ENCODE data around the gene PARD3. TPM values are rescaled to one million over a fixed set of nuclear protein-coding genes. Genes with fewer than 3 reads are reported as not detected.
"Not testable (repeated sequence)": the region's sequence is repeated elsewhere in the genome, so short reads cannot be mapped to it uniquely, and the experiment has no call there.

The PARD3 gene
- total RNA-seq, 3 donors from 2014 or later = 48.2 to 93.7 (median 60.6) TPM

DNA sequence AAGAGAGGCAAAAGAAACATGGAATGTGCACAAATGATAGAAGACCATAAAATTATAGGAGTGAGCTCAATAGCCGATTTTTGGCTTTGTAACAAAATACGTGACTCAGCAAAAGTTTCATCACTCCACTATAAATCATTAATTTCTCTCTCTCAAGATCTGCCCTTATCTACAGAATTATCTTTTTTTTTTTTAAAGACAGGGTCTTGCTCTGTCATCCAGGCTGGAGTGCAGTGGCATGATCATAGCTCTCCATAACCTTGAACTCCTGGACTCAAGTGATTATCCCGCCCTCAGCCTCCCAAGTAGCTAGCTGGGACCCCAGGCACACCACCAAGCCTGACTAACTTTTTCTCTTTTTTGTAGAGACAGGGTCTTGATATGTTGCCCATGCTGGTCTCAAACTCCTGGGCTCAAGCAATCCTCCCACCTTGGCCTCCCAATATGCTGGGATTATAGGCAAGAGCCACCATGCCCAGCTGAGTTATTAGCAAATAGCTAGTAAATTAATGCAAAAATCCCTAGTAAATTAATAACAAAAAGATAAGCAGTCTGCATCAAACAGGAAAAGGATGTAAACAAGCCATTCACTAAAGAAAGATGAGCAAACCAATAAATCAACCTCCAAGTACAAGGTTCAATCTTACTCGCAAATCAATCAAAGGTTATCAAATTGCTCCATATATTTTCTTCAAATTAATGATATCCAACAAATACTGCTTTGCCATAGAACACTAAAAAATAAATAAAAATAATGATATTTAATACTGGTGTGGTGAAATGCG lies 450.7 kb downstream of the PARD3 start:
- no peaks in the 10 kb centered on the region for H3K4me1 ChIP-seq
- intact Hi-C loops (cut with DNase I; ENCODE audit: low total_unique reads) = no loop called here
- TF ChIP-seq, protein P1, sequence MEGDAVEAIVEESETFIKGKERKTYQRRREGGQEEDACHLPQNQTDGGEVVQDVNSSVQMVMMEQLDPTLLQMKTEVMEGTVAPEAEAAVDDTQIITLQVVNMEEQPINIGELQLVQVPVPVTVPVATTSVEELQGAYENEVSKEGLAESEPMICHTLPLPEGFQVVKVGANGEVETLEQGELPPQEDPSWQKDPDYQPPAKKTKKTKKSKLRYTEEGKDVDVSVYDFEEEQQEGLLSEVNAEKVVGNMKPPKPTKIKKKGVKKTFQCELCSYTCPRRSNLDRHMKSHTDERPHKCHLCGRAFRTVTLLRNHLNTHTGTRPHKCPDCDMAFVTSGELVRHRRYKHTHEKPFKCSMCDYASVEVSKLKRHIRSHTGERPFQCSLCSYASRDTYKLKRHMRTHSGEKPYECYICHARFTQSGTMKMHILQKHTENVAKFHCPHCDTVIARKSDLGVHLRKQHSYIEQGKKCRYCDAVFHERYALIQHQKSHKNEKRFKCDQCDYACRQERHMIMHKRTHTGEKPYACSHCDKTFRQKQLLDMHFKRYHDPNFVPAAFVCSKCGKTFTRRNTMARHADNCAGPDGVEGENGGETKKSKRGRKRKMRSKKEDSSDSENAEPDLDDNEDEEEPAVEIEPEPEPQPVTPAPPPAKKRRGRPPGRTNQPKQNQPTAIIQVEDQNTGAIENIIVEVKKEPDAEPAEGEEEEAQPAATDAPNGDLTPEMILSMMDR (IDR thresholded peaks at IDR 0.05) = no peak
- TF ChIP-seq POLR2A (IDR thresholded peaks at IDR 0.05) = no peak
- no peak for TF ChIP-seq POLR2AphosphoS5 (IDR thresholded peaks at IDR 0.05)

DNA sequence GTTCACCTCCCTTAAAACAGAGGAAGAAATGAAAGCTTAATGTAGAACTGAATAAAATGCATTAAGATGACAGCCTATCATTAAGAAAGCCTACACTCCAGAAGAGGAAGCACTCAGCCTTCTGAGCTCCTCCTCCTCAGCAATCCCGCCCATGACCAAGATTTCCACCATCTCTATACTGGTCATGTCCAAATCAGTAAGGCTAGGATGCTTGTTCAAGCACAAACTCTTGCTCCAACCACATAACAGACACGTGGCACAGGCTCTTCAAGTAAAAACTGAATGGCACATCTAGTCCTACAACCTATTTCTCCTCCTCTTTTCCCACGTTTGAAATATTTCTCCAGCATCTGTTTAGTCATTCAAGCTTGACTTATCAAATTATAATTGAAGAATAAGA lies 454.1 kb downstream of the PARD3 start:
- Histone ChIP-seq H3K4me1 (no peaks in the 10 kb centered on the region), H3K27ac (no peak overlapping the region), H3K36me3 (no peaks in the 10 kb centered on the region), H3K4me3 (no peak overlapping the region), H3K9me3 (no peaks in the 10 kb centered on the region), H3K27me3 (no peaks in the 10 kb centered on the region)
- DNase-seq (ENCODE audit: low spot score in 2 of 2) = no peak
- TF ChIP-seq POLR2A (IDR thresholded peaks at IDR 0.05) = no peak
- TF ChIP-seq, protein P1 (IDR thresholded peaks at IDR 0.05) = no peak
- no peak for TF ChIP-seq POLR2AphosphoS5 (IDR thresholded peaks at IDR 0.05)
- intact Hi-C loops (cut with DNase I; ENCODE audit: low total_unique reads) = no loop called here

More for the DNA sequence above, 450.7 kb downstream of the PARD3 start:
- Histone ChIP-seq H3K36me3 (no peaks in the 10 kb centered on the region), H3K4me3 (no peak overlapping the region), H3K9me3 (no peaks in the 10 kb centered on the region), H3K27ac (no peak overlapping the region), H3K27me3 (no peaks in the 10 kb centered on the region)
- DNase-seq (ENCODE audit: low spot score in 2 of 2) = no peak

- no peak overlapping the region for H3K4me3 ChIP-seq
- DNase-seq (ENCODE audit: low spot score in 2 of 2) = no peak
- intact Hi-C loops (cut with DNase I; ENCODE audit: low total_unique reads) = no loop called here
- no peaks in the 10 kb centered on the region for H3K4me1 ChIP-seq
- no peaks in the 10 kb centered on the region for H3K27me3 ChIP-seq
- no peaks in the 10 kb centered on the region for H3K36me3 ChIP-seq
- H3K27ac ChIP-seq = no peak overlapping the region
- no peaks in the 10 kb centered on the region for H3K9me3 ChIP-seq
- TF ChIP-seq POLR2AphosphoS5 (IDR thresholded peaks at IDR 0.05) (no peak), POLR2A (IDR thresholded peaks at IDR 0.05) (no peak)
- TF ChIP-seq, protein P1 (IDR thresholded peaks at IDR 0.05) = no peak
Observed at GRCh38 chr10:34359435-34359813, 455.7 kb downstream of the PARD3 start.

DNA sequence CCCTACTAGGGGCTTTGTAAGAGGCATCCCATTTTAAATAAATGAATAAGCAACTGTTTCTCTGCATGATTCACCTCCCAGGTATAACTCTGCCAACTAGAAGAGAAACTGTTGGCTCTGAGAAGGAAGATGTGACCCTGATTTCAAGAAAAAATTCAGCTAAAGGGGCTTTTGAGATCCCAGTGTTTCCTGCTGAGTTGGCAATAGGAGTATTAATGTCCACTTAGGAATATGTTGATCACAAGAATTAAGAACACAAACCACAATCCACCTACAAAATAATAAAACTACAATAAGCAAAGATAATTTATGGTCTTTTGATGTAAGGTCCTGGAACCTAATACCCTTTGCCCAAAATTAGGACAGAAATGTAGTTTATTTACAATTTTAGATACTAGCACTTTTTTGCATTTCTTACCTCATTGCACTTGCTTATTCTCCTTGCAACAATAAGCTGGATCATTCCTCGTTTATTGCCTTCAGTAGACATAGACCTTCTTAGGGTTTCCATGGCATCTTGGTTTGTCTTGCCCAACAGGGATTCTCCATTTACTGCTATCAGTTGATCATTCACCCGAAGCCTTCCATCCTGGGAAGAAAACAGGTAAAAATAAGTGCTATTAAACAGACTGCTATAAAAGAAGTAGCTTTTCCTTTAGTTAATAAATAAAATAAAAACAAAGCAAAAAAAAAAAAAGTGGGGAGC lies 456.2 kb downstream of the PARD3 start:
- intact Hi-C loops (cut with DNase I; ENCODE audit: low total_unique reads) = no loop called here
- Histone ChIP-seq H3K27me3 (no peaks in the 10 kb centered on the region), H3K4me1 (no peaks in the 10 kb centered on the region), H3K36me3 (no peaks in the 10 kb centered on the region), H3K27ac (no peak overlapping the region), H3K4me3 (no peak overlapping the region), H3K9me3 (no peaks in the 10 kb centered on the region)
- no peak for DNase-seq (ENCODE audit: low spot score in 2 of 2)
- TF ChIP-seq, protein P1 (IDR thresholded peaks at IDR 0.05) = no peak
- TF ChIP-seq POLR2AphosphoS5 (IDR thresholded peaks at IDR 0.05) = no peak
- no peak for TF ChIP-seq POLR2A (IDR thresholded peaks at IDR 0.05)

GRCh38 chr10:34356463-34356862 lies 458.6 kb downstream of the PARD3 start:
- TF ChIP-seq POLR2AphosphoS5 (IDR thresholded peaks at IDR 0.05) (no peak), POLR2A (IDR thresholded peaks at IDR 0.05) (no peak)
- no peaks in the 10 kb centered on the region for H3K27me3 ChIP-seq
- no peaks in the 10 kb centered on the region for H3K36me3 ChIP-seq
- no peak overlapping the region for H3K4me3 ChIP-seq
- DNase-seq (ENCODE audit: low spot score in 2 of 2) = no peak
- intact Hi-C loops (cut with DNase I; ENCODE audit: low total_unique reads) = no loop called here
- H3K27ac ChIP-seq = no peak overlapping the region
- no peaks in the 10 kb centered on the region for H3K4me1 ChIP-seq
- no peaks in the 10 kb centered on the region for H3K9me3 ChIP-seq

- H3K9me3 ChIP-seq; H3K27me3 ChIP-seq; DNase-seq (ENCODE audit: low spot score in 2 of 2); H3K4me1 ChIP-seq; H3K27ac ChIP-seq; H3K4me3 ChIP-seq; intact Hi-C loops (cut with DNase I; ENCODE audit: low total_unique reads); H3K36me3 ChIP-seq: not testable (repeated sequence)
Observed at GRCh38 chr10:34353530-34353929, 461.6 kb downstream of the PARD3 start.

- H3K36me3 ChIP-seq; H3K27ac ChIP-seq; H3K9me3 ChIP-seq; DNase-seq (ENCODE audit: low spot score in 2 of 2); H3K27me3 ChIP-seq; H3K4me3 ChIP-seq; H3K4me1 ChIP-seq; intact Hi-C loops (cut with DNase I; ENCODE audit: low total_unique reads): not testable (repeated sequence)
Observed at GRCh38 chr10:34352599-34353204, 462.4 kb downstream of the PARD3 start.
